Suppressor macrophage treated with lipopolysaccharide for 4 hours (primary cell): ENCODE results near the gene SPRED1.

Source experiments
- DNase-seq: peaks from one replicate; pipeline ENCODE4 v3.0.0-alpha.2; 2020

SPRED1 gene

DNA sequence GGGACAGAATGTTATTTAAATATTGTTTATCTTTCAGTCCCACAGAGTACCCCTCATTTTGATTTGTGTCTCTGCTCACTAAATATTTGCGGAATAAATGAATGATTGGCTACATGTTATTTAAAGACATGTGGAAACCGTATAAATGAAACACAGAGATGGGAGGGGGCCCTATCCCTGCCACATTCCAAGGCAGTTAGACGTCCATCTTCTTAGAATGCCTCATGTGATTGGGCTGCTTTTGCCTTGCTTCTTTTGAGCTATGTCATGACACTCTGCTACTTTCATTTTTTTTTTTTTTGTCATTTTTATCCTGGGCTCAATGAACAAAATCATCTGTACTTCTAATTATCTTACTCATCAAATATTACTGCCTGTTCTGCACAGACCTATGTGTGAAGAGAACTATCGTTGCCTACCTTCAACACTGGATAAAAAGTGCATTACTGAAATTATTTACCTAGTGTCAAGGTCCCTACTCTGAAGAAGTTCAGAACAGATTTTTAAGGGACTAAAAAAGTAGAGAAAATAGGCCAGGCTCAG, 117.4 kb downstream of the SPRED1 start:
- DNase-seq = no peak

- DNase-seq = no peak
These were observed 120.4 kb downstream of the SPRED1 start for GRCh38 chr15:38373016-38373415.

DNA sequence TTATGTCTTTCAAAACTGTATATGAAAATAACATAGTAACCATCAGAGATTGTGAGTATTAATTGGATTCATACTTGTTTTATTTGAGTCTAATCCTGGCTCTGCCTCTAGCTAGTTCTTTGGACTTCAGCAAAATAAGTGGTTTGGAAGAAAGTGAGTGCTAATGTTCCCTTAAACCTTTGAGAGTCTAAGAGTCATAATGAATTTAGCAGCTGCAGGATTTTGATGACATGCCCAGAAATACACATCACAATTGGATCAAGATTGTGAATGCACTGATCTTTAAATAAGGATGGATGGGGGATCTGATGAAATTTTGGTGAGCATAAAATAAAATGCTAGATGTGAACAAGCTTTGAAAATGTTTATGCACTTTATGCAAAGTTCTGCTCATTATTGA, 121.4 kb downstream of the SPRED1 start:
- no peak for DNase-seq

GRCh38 chr15:38374556-38374955, 121.9 kb downstream of the SPRED1 start:
- no peak for DNase-seq

- DNase-seq = no peak
These were observed 123.4 kb downstream of the SPRED1 start for GRCh38 chr15:38376081-38376480.

DNA sequence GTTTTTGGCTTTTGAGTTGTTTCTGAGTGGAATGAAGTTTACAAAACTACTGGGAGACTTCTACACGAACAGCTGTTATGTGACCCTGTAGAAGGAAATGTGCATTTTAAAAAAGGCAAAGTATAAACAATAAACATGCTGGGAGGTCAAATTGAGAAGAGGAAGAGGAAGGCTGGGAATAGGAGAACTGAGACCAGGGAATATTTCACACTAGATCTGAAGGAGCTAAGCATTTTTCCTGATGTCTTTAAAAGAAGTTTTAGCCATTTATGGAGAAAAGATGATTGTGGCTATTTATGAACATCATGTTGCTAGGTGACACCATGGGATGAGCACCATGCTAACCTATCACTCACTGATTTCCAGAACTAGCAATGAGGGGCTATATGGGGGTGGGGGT, 125.0 kb downstream of the SPRED1 start:
- no peak for DNase-seq

DNA sequence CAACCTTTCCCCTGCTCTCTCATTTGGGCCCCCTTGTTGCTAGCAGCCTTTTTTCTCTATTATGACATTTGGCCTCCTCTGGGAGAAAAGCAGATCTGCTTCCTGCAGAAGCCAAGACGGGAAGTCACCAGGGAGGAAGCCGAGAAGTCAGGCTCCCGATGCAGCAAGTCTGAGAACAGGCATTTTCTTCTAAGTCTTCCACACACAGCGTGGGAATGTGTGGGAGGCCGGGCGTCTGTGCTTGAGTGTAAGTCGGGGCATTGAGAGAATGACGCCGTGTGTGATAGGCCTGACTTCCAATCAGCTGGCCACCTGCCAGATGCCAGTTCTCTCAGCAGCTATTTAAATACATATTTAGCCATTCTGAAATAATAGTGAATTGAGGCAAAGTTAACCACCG, 125.5 kb downstream of the SPRED1 start:
- DNase-seq = peak; percentile 50

- peak; percentile 43 for DNase-seq
These were observed 137.4 kb downstream of the SPRED1 start for GRCh38 chr15:38389924-38390542.

- DNase-seq = peak; percentile 28
These were observed 138.6 kb downstream of the SPRED1 start for GRCh38 chr15:38391191-38391590.

DNA sequence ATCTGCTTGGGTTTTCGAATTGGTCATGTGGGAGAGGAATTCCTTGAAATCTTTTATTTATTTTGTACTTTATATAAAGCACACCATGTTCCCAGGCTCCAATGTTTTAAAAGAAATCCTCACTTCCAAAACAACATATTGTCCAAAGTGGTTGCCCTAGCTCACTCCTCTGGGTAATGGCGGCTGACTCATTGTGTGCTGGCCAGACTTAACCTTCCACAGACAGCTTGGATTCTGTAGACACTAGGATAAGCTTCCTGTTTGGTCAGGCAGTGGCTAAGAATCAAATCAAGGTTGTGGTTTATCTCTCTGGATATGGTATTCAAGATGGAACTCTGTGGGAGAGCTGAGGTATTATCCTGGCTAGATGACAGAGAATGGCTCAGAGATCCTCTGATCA, 145.5 kb downstream of the SPRED1 start:
- peak; percentile 28 for DNase-seq

- DNase-seq = no peak
These were observed 148.5 kb downstream of the SPRED1 start for GRCh38 chr15:38401106-38401505.

DNA sequence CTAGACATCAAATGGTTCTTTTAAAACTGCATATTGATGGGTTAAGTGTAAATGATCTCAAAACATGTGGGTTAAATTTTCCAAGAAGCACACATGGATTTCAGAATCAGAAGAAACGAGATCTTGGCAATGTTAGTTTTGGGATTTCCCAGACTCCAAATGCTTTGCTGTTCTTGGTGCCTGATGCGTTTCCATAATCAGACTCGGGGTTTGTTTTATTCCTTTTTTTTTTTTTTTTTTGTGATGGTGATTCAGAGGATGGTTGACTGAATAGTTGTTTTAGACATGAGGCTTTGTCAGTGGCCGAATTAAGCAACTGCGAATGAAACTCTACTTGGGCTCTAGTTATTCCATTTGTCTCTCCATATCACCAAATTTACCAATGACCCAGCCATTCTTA, 149.1 kb downstream of the SPRED1 start:
- no peak for DNase-seq

- DNase-seq = no peak
These were observed 153.8 kb downstream of the SPRED1 start for GRCh38 chr15:38406436-38406835.
